HG02840 (cell line): Measurements from ENCODE around the gene YLPM1.
A peak's percentile ranks its signal among the peaks of the same experiment; 100 is the strongest.

ENCODE experiments used
- ATAC-seq: cut with Tn5 transposase; IDR thresholded peaks from one replicate; pipeline ENCODE4 v1.9.1; 2021; ENCODE audit warnings: mild to moderate bottlenecking, moderate library complexity, moderate number of reproducible peaks; ENCODE audit not compliant: unreplicated experiment, low FRiP score

Gene YLPM1

DNA sequence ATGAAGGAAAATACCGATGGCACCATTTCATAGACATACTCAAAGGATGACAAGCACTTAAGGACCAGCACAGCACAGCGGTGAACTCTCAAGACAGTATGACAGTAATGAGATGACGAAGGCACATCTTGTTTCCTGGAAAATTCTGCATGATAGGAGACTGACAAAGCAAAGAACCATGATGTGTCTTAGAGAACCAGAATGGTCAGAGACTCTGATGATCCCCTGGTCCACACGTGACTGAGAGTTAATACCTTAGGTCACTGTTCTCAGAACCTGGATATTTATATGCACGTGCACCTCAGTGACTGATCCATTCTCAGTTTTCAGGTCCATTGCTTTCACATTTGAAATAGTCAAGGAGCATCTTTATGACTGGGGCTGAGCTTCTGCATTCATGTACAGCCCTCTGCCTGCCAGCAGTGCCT, 77.5 kb downstream of the YLPM1 start:
- no peak for ATAC-seq

DNA sequence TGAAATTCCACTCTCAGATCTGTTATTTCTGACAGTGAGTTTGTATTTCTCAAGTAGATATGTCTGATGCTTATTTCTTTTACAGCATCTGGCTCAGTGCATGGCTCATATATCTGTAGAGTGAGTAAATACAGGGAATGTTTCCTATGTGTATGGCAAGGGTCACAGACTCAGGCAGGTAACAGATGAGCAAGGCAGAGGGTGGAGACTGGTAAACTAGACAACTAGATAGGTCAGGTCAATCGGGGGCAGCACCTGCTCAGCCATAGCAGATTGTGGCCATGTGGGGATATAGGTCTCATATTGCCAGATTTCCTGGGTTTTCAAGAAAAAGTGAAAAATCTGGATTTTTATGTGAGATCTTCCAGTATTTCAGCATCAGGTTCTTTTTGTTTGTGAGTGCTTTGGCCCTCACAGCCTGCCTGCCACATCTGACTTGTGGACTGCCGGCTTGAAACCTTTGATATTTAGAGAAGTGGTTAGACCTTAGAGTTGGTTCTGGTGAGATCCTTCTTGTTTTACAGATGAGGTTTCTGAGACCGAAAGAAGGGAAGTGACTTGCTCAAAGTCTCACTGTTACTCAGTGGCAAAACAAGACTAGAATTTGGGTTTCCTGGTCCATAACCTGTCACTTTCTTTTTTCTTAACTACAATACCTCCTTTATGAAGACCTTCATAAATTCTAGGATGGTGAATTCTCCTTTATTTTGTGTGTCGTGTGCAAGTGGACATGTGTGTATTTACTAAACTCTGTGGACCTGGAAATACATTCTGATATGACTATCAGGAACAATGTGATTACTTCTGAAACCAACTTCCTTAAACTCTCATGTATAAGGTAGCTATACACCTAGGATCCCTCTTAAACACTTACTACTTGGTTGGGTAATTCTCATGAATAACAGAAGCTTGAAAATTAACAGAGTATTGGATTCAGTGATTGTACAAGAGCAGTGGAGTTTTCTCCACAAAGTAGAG, 78.4 kb downstream of the YLPM1 start:
- peak; percentile 67 for ATAC-seq

DNA sequence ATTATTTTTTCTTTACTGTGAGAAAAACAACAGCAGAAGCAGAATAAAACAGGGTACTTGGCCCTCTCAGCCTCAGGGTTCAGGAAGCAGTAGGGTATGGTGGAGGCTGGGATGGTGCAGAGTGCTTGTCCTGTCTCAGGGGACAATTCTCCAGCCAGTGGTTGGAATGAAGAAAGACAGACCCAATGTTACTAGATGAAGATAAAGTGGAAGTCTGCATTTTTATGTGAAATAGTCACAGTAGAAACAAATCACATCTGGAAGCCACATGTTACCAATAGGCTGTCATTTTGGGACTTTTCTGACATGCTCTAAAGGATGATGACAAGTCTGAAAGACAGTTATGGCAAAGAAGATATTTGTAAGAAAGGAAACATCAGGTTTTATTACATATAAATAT, 80.5 kb downstream of the YLPM1 start:
- no peak for ATAC-seq

DNA sequence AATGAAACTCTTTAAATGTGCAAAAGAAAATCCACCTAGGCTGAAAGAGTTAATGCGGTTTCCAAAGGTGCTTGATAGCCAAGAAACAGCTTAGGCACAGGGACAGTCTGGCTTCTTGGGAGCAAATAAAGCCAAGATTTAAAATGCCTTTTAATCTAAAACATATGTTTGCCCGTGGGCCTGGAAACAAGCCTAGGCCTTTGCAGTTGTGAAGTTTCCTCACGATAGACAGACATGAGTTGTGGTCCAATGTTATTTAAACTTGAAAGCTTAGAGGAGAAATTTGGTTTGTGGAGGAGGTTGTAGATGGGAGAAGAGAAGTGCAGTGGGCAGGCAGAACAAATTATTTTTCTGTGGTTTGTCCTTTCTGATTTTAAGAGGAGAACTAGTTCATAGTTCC, 83.1 kb downstream of the YLPM1 start:
- no peak for ATAC-seq

DNA sequence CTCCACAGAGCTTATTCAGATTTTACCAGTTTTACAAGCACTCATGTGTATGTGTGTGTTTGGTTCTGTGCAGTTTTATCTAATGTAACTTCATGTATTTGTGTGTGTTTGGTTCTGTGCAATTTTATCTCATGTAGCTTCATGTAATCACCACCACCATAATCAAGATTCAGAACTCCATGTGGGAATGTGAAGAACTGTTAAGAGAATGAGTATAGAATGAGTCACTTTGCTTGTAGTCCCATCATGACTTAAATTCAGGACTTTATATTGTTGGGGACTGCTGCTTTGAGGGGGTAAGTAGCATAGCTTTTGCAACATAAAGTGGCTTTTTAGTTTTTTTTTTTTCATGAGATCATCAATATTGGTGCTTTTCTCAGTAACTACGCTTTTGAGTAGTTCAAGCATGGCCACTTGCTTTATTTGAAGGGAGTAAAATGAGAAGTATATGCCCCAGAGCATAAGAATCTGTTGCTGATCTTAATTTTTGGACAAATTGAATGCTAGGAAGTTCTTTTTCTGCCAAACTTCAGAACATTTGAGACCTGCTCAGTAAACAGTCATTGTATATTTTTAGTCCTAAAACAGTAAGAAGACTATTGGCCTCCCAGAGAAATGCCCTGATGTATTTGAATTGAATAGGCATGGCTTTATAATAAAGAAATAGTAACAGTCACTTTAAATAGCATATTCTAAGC, 84.0 kb downstream of the YLPM1 start:
- no peak for ATAC-seq

DNA sequence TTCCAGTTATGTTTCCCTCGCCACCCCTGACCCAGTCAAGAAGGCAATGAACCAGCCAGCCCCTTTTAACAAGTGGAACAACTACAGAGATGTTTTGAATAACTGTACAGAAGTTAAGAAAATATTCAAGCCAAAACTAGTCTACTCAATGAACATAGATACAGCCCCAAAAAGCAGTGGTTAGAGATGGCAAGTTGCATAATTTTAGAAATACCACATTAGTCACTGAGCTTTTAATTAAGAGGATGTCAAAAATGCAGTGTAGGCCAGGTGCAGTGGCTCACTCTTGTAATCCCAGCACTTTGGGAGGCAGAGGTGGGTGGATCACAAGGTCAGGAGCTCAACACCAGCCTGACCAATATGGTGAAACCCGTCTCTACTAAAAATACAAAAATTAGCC, 85.7 kb downstream of the YLPM1 start:
- ATAC-seq, result no peak

DNA sequence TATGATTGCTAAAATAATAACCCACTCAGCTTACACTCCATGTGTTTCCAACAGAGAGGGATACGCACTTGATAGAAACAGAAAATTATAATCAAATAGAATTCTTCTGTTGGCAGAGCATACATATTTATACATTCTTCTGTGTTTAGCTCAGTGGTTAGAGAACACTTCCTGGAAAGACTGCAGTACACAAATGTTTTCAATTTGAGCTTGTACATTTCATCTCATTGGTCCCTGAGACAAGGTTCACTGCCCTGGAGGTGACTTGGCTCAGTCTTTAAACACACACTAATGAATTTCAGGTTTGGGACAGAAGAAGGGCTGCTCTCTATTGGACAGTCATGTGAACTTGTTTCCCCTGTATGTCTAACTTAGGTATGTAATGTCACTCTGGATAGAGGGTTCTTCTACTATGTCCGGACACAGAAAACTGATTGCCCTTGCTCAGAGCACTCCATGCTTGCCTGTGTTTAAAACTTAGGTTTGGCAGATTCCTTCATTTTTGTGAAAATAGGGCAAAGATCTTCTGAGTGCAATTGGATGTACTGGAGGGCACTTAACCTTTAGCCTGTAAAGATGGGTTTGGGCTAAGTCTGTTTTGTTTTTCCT, 89.9 kb downstream of the YLPM1 start:
- ATAC-seq, result no peak

DNA sequence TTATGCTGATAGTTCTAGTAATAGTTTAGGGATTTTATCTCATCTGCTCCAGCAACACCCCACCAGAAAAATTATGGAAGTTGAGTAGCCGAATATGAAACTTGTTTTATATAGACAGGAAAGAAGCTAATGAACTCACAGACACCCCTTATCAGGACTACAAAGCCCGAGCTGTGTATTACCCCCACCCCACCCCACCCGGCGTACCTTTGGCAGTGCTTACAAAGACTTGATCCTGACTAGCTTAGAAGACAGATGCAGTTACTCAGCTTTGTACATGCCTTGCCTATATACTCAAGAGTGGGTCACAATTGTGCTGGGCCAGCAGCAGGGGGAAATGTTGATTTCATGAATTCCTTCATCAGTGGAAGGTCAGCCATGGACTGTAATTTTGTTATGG, 90.5 kb downstream of the YLPM1 start:
- no peak for ATAC-seq

DNA sequence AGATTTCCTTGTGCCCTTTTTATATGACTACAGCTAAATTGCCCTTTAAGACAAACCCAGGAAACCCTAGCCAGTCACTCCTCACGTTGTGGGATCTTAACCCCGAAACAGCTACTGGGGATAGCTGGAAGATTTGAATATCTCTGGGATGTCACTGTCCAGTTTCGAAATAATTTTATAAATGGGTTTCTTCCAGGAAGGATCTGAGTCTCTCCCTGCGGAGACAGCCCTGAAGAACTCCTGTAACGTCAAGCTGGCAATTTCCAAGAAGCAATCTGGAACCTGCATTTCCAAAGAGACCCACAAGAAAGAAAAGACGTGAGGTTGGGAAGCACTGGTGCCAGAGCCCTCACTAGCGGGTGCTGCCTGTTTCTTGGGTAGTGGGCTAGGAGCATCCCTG, 91.9 kb downstream of the YLPM1 start:
- no peak for ATAC-seq

DNA sequence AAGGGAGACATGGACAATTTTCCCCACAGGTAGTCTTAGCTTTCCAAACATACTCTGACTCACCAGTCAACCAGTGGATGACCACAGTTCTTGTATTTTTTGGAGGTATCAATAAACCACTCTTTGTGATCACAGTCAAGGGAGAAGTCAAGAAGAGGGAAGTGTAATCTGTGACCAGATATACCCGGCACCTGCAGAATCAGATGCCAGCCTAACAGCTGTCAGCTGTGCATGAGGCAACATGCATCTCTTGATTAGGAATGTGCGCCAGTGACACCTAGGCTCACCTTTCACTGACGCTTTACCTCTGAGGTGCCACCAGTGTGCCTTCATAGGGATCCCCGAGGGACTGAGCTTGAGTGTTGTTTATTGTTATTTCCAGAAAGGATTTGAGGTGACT, 92.8 kb downstream of the YLPM1 start:
- ATAC-seq, result no peak

DNA sequence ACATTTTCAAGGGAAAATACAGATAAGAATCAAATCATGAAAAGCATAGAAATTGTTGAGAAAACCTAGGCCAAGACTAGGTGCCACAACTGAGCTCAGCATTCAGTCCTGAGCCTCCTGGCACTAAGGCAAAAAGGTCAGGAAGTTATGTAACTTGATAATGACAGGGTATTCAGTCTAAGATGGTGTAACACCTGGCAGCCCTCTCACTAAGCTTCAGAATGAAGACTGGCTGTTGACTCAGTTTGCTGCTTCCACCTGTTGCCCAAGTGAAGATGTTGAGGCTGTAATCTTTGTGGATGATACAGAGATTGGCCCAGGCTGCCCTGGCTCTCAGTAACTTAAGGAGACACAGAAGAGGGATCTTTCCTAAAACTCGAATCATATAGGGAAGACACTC, 93.2 kb downstream of the YLPM1 start:
- ATAC-seq, result no peak

DNA sequence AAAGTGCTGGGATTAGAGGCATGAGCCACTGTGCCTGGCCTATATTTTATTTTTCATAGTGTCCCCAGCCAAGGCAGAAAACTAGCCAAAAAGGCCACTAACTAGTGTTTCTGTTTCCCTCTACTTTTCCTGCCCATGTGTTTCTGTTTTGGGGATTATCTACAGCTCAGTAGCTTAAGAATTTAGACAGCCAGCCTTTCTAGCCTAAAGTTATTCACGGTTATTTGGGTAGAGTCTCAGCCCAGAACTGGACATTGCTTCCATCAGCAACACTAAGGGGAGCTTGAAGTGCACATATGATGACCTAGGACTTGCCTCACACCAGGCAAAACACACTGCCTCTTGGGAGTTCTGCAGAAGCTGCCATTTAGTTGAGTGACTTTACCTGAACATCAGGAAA, 94.9 kb downstream of the YLPM1 start:
- no peak for ATAC-seq

DNA sequence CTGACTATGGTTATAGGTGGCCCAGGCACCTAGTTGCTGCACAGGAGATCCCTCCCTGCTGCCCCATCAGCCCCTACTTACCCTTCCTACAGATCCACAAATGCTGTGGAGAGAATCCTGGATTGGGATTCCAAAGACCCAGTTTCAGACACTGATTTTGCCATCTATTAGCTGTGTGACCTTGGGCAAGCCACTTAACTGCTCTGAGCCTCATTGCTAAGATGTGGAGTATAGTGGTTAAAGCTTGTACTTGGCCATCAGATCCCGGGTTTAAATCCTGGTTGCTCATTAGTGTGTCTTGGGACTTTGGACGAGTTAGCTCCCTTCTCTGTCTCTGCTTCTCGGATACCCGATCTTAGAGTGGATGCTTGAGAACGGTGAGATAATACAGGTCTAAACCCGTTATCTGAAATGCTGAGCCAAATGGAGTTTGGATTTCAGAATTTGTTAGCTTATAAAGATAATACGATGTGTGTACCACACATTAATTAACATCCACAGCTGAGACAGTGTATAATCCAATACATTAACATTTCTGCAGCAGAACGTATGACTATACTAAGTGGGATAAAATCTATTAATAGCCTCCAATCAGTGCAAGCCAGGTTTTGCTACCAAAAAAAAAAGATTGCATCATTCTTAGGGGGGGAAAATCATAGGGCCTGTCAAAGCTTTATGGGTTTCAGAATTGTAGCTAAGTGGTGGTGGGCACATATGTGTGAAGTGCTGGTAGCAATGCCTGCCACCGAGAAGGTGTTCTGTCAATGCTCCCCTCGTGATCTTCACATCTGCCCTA, 96.8 kb downstream of the YLPM1 start:
- ATAC-seq, result no peak

DNA sequence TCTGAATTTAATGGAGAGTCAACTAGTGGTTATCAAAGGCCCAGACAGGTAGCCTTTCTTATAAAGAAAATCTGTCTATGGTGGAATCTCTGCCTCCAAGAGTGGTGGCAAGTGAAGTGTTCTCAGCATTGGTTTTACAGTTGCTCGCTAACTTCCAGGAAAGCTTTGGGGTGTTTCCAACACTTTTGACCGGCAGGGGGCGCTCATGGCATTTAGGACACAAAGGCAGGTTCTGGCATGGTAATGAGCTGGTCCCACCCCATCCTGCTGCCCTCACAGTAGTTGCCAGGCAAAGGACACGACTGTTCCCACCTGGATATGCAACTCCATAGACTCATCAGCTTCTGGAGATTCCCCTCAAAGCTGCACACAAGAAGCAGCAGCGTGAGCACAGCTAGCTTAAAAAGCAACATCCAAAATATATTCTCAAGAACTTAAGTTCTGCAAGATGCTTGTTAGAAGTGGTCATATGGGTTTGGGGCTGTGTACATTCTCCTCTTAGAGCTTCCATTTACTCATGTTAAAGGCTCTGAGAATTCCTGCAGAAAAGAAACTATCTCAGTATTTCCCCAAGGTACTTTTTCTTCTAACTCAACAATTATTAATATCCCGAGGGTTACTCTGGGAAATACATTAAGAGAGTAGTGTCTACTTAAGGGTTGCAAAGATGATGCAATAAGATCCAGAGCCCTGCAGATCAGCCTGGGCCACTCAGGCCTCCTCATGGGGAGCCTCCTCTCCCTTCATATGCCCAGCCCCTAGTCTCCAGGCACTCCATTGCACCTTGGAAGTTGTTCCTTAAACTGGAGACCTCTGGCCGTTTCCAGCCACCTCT, 98.0 kb downstream of the YLPM1 start:
- no peak for ATAC-seq

DNA sequence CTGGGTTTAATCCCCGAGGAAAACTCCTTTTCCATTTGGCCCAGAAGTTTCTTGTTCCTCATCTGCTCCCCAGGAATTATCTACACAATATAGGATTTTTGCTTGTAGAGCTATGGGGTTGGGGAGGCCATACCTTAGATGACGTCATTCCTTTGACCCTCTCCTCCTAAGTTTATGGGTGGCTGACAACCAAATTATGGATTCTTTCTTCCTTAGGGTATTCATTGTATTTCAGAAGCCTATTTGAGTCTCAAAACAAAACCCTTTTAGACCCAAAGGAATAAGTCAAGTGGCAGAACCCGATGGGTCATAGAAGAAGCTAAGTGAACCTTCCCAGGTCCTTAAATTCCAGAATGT, 98.6 kb downstream of the YLPM1 start:
- no peak for ATAC-seq

DNA sequence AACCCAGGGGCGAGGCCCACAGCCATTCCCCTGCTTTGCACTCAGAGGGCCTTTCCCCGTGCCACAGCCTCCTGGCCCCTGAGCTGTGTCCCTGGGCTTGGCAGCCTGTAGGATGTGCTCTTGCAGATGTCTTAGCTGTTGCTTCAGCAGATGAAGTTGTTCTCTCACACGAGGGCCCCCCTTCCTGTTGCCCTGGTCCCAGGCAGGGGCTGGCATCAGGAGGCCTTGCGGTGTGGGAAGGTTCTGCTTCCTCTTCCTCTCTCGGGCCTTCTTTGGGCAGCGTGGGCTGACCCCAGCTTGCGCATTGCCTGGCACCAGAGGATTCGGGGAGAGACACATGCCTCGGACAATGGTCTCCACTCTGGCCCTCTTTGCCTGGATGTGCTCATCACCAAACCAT, 100.2 kb downstream of the YLPM1 start:
- no peak for ATAC-seq

DNA sequence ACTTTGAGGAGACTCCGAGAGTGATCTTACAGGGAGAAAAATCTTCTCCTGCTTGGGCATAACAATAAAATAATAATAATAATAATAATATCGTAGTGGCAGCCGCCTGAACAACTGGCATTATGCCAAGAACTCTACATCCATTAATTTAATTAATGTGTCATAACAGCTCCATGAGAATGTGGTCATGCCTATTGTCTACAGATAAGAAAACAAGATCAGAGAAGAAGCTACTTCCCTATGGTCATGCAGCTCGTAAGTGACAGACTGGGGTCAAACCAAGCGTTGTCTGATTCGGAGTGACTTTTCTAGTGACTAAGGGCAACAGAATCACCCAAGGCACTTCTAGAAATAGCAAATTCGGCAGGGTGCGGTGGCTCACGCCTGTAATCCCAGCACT, 101.1 kb downstream of the YLPM1 start:
- no peak for ATAC-seq

DNA sequence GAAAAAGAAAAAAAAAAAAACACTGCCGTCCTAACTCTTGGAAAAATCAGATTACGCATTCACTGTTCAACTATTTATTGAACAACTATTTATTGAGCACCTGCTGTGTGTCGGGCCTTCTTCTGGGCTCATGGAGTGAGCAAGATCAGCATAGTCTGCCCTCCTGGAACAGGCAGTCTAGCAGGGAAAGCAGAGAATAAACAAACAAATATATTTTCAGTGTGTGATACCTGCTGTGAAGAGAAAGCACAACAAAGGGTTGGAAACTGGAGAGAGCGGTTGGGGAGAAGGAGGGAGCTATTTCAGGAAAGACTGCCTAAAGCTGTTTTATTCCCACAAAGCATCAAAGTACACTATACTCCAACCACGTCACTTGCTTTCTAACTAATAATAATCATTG, 102.0 kb downstream of the YLPM1 start:
- no peak for ATAC-seq

DNA sequence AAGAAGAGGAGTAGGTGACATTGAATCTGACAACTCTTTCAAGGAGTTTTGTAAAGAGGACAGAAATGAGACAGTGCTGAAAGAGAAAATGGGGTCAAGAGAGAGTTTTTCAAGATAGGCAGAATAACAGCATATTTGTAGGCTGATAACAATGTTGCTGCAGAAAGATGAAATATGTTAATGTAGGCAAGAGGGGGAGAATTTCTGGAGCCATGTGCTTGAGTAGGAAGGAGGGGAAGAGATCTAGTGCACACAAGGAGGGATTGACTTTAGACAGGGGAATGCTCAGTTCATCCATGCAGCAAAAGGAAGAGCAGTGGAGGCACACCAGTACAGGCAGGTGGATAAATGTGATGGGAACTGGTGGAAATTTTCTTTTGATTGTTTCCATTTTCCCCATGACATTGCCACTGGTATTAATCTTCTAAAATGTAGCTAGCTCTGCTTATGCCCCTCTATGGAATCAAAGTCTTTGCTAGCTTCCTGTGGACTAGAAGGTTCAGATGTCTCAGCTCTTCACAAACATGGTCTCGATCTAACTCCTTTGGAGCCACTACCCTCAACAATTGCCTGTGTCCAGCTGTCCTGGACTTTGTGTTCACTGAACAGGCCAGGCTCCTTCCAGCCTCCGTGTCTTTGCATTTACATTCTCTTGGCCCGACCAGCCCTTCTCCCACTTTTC, 103.7 kb downstream of the YLPM1 start:
- ATAC-seq, result no peak
